OCI-LY3 (cell line): ENCODE data around the gene SMURF2.

Experiments
- H2AFZ ChIP-seq: fragments of 200-600, 300-600 bp; shearing (Covaris generic); 2 replicates; pipeline ENCODE4 v1.6.0; 2014; ENCODE audit warnings: antibody characterized with exemption, low read depth, low read length
- H3K27ac ChIP-seq: fragments of 200-600, 300-600 bp; sonication (generic); 2 replicates; pipeline ENCODE4 v1.5.1; 2014; ENCODE audit warnings: mild to moderate bottlenecking, low read length, moderate library complexity, mixed read lengths
- H3K27me3 ChIP-seq: fragments of 200-600, 300-600 bp; sonication (generic); 2 replicates; pipeline ENCODE4 v1.6.1; 2014; ENCODE audit warnings: low read depth, low read length, mixed read lengths
- H3K36me3 ChIP-seq: fragments of 200-600, 300-600 bp; sonication (generic); replicated peaks from 2 replicates; pipeline ENCODE3; 2014; ENCODE audit warnings: low read depth, low read length, mixed read lengths
- H3K4me1 ChIP-seq: fragments of 300-600, 200-600 bp; sonication (generic); 2 replicates; pipeline ENCODE4 v1.6.1; 2014; ENCODE audit warnings: low read length, mixed read lengths
- H3K4me2 ChIP-seq: fragments of 200-600, 300-600 bp; sonication (generic); 2 replicates; pipeline ENCODE4 v1.6.1; 2014; ENCODE audit warnings: low read length, mixed read lengths
- H3K4me3 ChIP-seq: fragments of 300-600, 200-600 bp; sonication (generic); 2 replicates; pipeline ENCODE4 v1.5.1; 2014; ENCODE audit warnings: antibody characterized with exemption, mild to moderate bottlenecking, low read length, moderate library complexity
- H3K79me2 ChIP-seq: fragments of 300-600, 200-600 bp; shearing (Covaris generic); 2 replicates; pipeline ENCODE4 v1.6.1; 2014; ENCODE audit warnings: mild to moderate bottlenecking, low read length, mixed read lengths
- H3K9ac ChIP-seq: fragments of 300-600, 200-600 bp; shearing (Covaris generic); 2 replicates; pipeline ENCODE4 v1.6.0; 2014; ENCODE audit warnings: mild to moderate bottlenecking, low read length, moderate library complexity
- H3K9me3 ChIP-seq: fragments of 200-600, 300-600 bp; shearing (Covaris generic); 2 replicates; pipeline ENCODE4 v1.6.1; 2014; ENCODE audit warnings: low read length, mixed read lengths; ENCODE audit not compliant: insufficient read depth
- H4K20me1 ChIP-seq: fragments of 200-600, 300-600 bp; sonication (generic); 2 replicates; pipeline ENCODE4 v1.6.1; 2016; ENCODE audit warnings: low read length, mixed read lengths; ENCODE audit not compliant: insufficient read depth
- CTCF ChIP-seq: fragments of 200-600, 300-600 bp; sonication (generic); IDR thresholded peaks from 2 replicates; pipeline ENCODE4 v1.5.1; 2014; ENCODE audit warnings: antibody characterized with exemption, low read length, low read depth
- EZH2phosphoT487 ChIP-seq: fragments of 200-600 bp; shearing (Covaris generic); IDR thresholded peaks from 2 replicates; pipeline ENCODE4 v1.6.1; 2018; ENCODE audit warnings: antibody characterized with exemption, mixed run types, low read depth

SMURF2 gene

GRCh38 chr17:64575431-64575830, 86.7 kb downstream of the SMURF2 start:
- no peak overlapping the region for H2AFZ ChIP-seq
- no peak for TF ChIP-seq CTCF
- TF ChIP-seq EZH2phosphoT487 = no peak
- H3K9me3 ChIP-seq = no peaks in the 10 kb centered on the region
- no peaks in the 10 kb centered on the region for H3K79me2 ChIP-seq
- H3K4me3 ChIP-seq = no peak overlapping the region
- H3K27me3 ChIP-seq = no peaks in the 10 kb centered on the region
- no peak overlapping the region for H3K4me2 ChIP-seq
- H3K27ac ChIP-seq = no peak overlapping the region
- peaks cover 2% of the 10 kb centered on the region for H3K36me3 ChIP-seq
- no peak overlapping the region for H3K9ac ChIP-seq
- peaks cover 12% of the 10 kb centered on the region for H3K4me1 ChIP-seq
- no peaks in the 10 kb centered on the region for H4K20me1 ChIP-seq

- H3K9ac ChIP-seq = no peak overlapping the region
- no peak for TF ChIP-seq EZH2phosphoT487
- no peak for TF ChIP-seq CTCF
- H3K9me3 ChIP-seq = no peaks in the 10 kb centered on the region
- no peaks in the 10 kb centered on the region for H3K36me3 ChIP-seq
- H3K4me3 ChIP-seq = no peak overlapping the region
- no peak overlapping the region for H3K4me2 ChIP-seq
- no peaks in the 10 kb centered on the region for H4K20me1 ChIP-seq
- H3K27me3 ChIP-seq = no peaks in the 10 kb centered on the region
- no peak overlapping the region for H2AFZ ChIP-seq
- no peak overlapping the region for H3K27ac ChIP-seq
- no peaks in the 10 kb centered on the region for H3K79me2 ChIP-seq
- peaks cover 10% of the 10 kb centered on the region for H3K4me1 ChIP-seq
Observed at GRCh38 chr17:64574646-64575045, 87.5 kb downstream of the SMURF2 start.

GRCh38 chr17:64573214-64573613, 88.9 kb downstream of the SMURF2 start:
- H3K4me2 ChIP-seq = peak overlapping the region; percentile 5; the same call in 1 of the 2 replicates
- no peaks in the 10 kb centered on the region for H3K27me3 ChIP-seq
- TF ChIP-seq EZH2phosphoT487 = no peak
- no peak for TF ChIP-seq CTCF
- H3K4me1 ChIP-seq = peaks cover 10% of the 10 kb centered on the region
- peaks cover 3% of the 10 kb centered on the region for H3K36me3 ChIP-seq
- H3K79me2 ChIP-seq = no peaks in the 10 kb centered on the region
- H3K4me3 ChIP-seq = no peak overlapping the region
- no peak overlapping the region for H3K9ac ChIP-seq
- H2AFZ ChIP-seq = no peak overlapping the region
- H4K20me1 ChIP-seq = no peaks in the 10 kb centered on the region
- H3K27ac ChIP-seq = no peak overlapping the region
- H3K9me3 ChIP-seq = no peaks in the 10 kb centered on the region

- Histone ChIP-seq H3K4me3 (no peak overlapping the region), H2AFZ (no peak overlapping the region), H3K9me3 (no peaks in the 10 kb centered on the region), H3K79me2 (no peaks in the 10 kb centered on the region), H3K36me3 (peaks cover 3% of the 10 kb centered on the region), H3K9ac (no peak overlapping the region), H3K4me2 (no peak overlapping the region), H3K27me3 (no peaks in the 10 kb centered on the region), H3K4me1 (peaks cover 10% of the 10 kb centered on the region), H3K27ac (no peak overlapping the region), H4K20me1 (no peaks in the 10 kb centered on the region)
- no peak for TF ChIP-seq CTCF
- TF ChIP-seq EZH2phosphoT487 = no peak
Observed at GRCh38 chr17:64572682-64573154, 89.4 kb downstream of the SMURF2 start.
